ENCODE data around the gene MYDGF.
"Not testable (repeated sequence)": the region's sequence is repeated elsewhere in the genome, so short reads cannot be mapped to it uniquely, and the experiment has no call there.

MYDGF gene

DNA sequence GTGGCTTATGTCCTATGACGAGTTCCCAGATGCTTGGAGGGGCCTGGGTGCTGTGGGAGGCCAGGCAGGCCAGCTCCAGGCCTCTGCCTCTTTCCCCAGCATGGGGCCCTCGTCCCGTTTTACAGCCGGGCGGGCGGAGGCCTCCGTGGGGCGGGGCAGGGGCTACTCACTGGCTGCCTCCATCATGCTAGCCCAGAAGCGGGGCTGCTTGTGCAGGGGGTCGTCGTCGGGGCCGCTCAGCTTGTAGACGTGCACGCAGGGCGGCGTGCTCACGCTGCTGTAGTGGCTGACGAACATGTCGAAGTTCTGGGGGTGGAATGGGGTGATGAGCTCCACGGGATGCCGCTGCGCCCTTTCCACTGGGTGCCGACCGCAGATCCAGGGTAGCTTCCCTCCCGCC lies 18.4 kb upstream of the MYDGF start:
- in situ Hi-C loops (cut with MboI; ENCODE audit: low sequenced_read_pairs, unreplicated experiment), result no loop called here
- TF ChIP-seq, protein P1, sequence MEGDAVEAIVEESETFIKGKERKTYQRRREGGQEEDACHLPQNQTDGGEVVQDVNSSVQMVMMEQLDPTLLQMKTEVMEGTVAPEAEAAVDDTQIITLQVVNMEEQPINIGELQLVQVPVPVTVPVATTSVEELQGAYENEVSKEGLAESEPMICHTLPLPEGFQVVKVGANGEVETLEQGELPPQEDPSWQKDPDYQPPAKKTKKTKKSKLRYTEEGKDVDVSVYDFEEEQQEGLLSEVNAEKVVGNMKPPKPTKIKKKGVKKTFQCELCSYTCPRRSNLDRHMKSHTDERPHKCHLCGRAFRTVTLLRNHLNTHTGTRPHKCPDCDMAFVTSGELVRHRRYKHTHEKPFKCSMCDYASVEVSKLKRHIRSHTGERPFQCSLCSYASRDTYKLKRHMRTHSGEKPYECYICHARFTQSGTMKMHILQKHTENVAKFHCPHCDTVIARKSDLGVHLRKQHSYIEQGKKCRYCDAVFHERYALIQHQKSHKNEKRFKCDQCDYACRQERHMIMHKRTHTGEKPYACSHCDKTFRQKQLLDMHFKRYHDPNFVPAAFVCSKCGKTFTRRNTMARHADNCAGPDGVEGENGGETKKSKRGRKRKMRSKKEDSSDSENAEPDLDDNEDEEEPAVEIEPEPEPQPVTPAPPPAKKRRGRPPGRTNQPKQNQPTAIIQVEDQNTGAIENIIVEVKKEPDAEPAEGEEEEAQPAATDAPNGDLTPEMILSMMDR (IDR thresholded peaks at IDR 0.05; ENCODE audit: borderline replicate concordance, control extremely low read depth, extremely low read depth, insufficient read depth, missing control alignments), result no peak
- DNase-seq (ENCODE audit: low spot score), result no peak

DNA sequence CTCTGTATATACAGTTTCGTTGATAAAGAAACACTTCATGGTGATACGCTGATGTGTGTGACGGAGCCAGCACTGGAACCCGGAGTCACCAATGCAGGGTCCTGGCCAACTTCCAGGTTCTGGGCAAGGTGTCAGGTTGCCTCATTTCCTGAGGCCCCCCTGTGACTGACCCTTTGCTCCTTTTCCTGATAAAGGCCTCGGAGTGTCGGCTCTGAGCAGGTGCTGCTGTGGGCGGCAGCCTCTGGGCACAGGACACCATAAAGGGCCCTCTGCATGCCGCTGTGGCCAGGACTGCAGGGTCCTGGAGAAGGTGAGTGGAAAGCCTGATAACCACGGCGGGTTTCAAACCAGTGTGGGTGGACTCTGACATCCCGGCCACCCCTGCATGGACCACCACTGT lies 17.3 kb upstream of the MYDGF start:
- no peak for DNase-seq (ENCODE audit: low spot score)
- TF ChIP-seq, protein P1 (IDR thresholded peaks at IDR 0.05; ENCODE audit: borderline replicate concordance, control extremely low read depth, extremely low read depth, insufficient read depth, missing control alignments), result no peak
- in situ Hi-C loops (cut with MboI; ENCODE audit: low sequenced_read_pairs, unreplicated experiment), result no loop called here

DNA sequence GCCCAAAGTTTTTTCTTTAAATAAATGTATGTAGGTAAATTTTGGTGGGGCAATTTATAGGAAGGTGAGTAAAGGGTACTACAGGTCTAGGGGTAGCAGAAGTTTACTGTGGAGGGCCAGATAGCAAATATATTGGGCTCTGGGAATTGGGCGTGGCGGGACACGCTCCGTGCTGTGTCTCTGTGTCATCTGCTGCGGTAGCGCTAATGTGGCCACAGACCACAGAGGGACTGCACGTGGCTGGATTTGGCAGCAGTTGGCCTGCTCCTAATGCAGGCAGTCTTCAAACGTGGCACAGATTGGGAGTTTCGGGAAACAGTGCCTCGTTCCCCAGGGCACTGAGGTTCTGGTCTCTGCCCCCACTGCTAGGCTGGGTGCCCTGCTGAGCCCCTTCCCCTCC lies 16.6 kb upstream of the MYDGF start:
- DNase-seq (ENCODE audit: low spot score), result no peak
- TF ChIP-seq, protein P1 (IDR thresholded peaks at IDR 0.05; ENCODE audit: borderline replicate concordance, control extremely low read depth, extremely low read depth, insufficient read depth, missing control alignments), result no peak
- in situ Hi-C loops (cut with MboI; ENCODE audit: low sequenced_read_pairs, unreplicated experiment), result no loop called here

DNA sequence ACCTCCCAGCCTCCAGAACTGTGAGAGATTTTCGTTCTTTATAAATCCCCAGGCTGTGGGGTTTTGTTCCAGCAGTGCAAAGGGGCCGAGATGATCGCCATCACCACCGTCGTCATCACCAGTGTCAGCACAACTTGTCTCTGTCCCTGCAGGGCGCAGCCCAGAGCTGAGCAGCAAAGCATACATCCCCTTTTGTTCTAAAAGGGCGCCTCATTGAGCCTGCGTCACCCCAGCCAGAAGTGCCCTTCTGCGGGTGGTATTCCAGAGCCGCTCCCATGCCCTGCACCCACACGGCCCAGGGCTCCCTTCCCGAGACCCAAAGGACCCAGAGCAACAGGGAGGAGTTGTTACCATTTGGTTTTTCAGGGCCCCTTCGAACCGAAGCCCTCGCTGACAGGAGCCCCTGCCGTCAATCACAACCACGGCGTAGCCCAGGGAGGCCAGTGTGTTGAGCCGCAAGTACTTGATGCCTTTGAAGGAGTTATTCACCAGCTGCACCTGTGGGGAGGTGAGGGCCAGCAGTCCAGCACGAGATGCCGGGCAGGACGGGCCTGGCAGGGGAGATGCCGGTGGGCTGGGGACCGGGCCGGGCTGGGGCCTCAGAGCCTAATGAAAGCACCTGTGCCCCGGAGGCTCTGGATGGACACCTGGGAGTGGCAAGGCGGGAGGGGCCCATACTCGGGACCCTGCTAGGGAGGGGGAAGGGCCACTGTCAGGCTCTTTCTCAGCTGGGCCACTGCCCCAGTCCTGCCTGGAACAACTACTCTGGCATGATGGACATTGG lies 14.4 kb upstream of the MYDGF start:
- DNase-seq (ENCODE audit: low spot score), result no peak
- TF ChIP-seq, protein P1 (IDR thresholded peaks at IDR 0.05; ENCODE audit: borderline replicate concordance, control extremely low read depth, extremely low read depth, insufficient read depth, missing control alignments), result no peak
- in situ Hi-C loops (cut with MboI; ENCODE audit: low sequenced_read_pairs, unreplicated experiment), result no loop called here

DNA sequence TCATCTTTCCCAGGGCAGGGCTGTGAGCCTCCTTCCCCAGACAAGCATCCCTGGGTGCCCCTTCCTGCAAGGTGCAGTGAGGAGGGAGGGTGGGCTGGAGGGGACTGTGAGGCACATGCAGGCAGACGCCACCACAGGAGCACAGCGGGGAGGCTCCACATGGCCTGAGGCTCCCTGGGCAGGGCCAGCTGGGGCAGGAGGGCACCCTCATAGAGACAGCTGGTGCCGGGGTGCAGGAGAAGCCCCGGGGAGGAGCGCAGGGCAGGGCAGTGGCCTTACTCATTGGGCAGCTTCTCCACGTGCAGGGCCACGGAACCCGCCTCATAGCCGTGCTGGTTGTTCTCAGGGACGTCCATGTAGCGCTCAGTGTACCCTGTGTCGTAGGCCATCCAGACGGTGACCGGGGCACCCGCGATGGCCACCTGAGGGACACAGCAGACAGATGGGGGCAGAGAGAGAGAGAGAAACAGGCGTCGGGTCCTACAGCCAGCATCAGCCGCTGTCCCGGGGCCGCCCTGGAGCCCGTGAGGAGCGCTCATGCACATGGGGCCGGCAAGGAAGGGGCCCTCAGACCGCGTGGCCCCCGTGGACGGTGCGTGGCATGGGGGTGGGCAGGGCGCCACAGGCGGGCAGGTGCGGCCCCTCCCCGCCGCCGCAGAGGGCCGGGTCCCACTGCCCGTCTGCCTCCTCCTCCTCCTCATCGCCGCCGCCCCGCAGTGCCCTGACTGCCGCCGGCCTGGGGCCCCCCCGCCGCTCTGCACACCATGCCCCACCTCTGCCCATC lies 12.5 kb upstream of the MYDGF start:
- in situ Hi-C loops (cut with MboI; ENCODE audit: low sequenced_read_pairs, unreplicated experiment), result no loop called here
- TF ChIP-seq, protein P1 (IDR thresholded peaks at IDR 0.05; ENCODE audit: borderline replicate concordance, control extremely low read depth, extremely low read depth, insufficient read depth, missing control alignments), result no peak
- no peak for DNase-seq (ENCODE audit: low spot score)

DNA sequence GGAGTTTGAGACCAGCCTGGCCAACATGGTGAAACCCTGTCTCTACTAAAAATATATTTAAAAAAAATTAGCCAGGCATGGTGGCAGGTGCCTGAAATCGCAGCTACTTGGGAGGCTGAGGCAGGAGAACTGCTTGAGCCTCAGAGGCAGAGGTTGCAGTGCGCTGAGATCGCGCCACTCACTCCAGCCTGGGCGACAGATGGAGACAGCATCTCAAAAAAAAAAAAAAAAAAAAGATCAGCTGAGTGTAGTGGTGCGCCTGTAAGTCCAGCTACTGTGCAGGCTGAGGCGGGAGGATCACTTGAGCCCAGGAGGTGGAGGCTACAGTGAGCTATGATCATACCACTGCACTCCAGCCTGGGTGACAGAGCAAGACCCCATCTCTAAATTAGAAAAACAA lies 9.9 kb upstream of the MYDGF start:
- in situ Hi-C loops (cut with MboI; ENCODE audit: low sequenced_read_pairs, unreplicated experiment); DNase-seq (ENCODE audit: low spot score): not testable (repeated sequence)

All from GM13976 (cell line).